Mesenchymal stem cell (in vitro differentiated cells and primary cell): Measurements from ENCODE around the gene UBE2G1. TPM values are rescaled to one million over a fixed set of nuclear protein-coding genes. Genes with fewer than 3 reads are reported as not detected.

ENCODE experiments used
- DNase-seq: peaks from one replicate; pipeline ENCODE4 v3.0.0-alpha.2; 2013
- H2AFZ ChIP-seq: one replicate; pipeline ENCODE4 v1.6.1; 2013; ENCODE audit warnings: low read depth, mild to moderate bottlenecking, control low read depth, inconsistent platforms, low read length, moderate library complexity
- H2AK5ac ChIP-seq: 2 replicates; pipeline ENCODE4 v1.6.1; 2013; ENCODE audit warnings: low read length, moderate library complexity, mild to moderate bottlenecking, inconsistent platforms; ENCODE audit not compliant: severe bottlenecking
- H2BK120ac ChIP-seq: one replicate; pipeline ENCODE4 v1.6.1; 2013; ENCODE audit warnings: low read depth, mild to moderate bottlenecking, inconsistent platforms, low read length, moderate library complexity
- H2BK12ac ChIP-seq, 2 experiments: one replicate each; pipeline ENCODE4 v1.6.1; 2013; ENCODE audit warnings: inconsistent platforms in 2 of 2, low read length in 2 of 2, mild to moderate bottlenecking in 2 of 2, moderate library complexity in 2 of 2, control low read depth in 1 of 2
- H2BK15ac ChIP-seq: one replicate; pipeline ENCODE4 v1.6.1; 2013; ENCODE audit warnings: mild to moderate bottlenecking, low read depth, inconsistent platforms; ENCODE audit not compliant: poor library complexity, severe bottlenecking
- H2BK5ac ChIP-seq: 2 replicates; pipeline ENCODE4 v1.6.1; 2013; ENCODE audit warnings: low read depth, mild to moderate bottlenecking, low read length, control low read depth, inconsistent platforms; ENCODE audit not compliant: poor library complexity, severe bottlenecking
- H3K14ac ChIP-seq, 2 experiments: one replicate each; pipeline ENCODE4 v1.6.1; 2013; ENCODE audit warnings: inconsistent platforms in 2 of 2, low read length in 2 of 2, control low read depth in 1 of 2, mild to moderate bottlenecking in 1 of 2, moderate library complexity in 1 of 2
- H3K18ac ChIP-seq, 2 experiments: one replicate each; pipeline ENCODE4 v1.6.1; 2013; ENCODE audit warnings: inconsistent platforms in 2 of 2, low read length in 2 of 2, control low read depth in 1 of 2, low read depth in 1 of 2, mild to moderate bottlenecking in 1 of 2
- H3K23ac ChIP-seq, 2 experiments: one replicate each; pipeline ENCODE4 v1.6.1; 2013; ENCODE audit warnings: inconsistent platforms in 2 of 2, low read length in 2 of 2, mild to moderate bottlenecking in 2 of 2, moderate library complexity in 2 of 2, control low read depth in 1 of 2
- H3K27ac ChIP-seq: 2 replicates; pipeline ENCODE4 v1.5.1; 2013; ENCODE audit warnings: mild to moderate bottlenecking, moderate library complexity, low read length, control low read depth, inconsistent platforms; ENCODE audit not compliant: poor library complexity, severe bottlenecking
- H3K27me3 ChIP-seq, 2 experiments: 2 replicates each; pipeline versions ENCODE4 v1.6.1 to v1.7.0; 2013; ENCODE audit warnings: low read length in 2 of 2, mild to moderate bottlenecking in 2 of 2, moderate library complexity in 2 of 2, control low read depth in 1 of 2, inconsistent platforms in 1 of 2; ENCODE audit not compliant: control insufficient read depth in 1 of 2, insufficient read depth in 1 of 2
- H3K36me3 ChIP-seq, 2 experiments: 2 replicates each; pipeline versions ENCODE4 v1.6.1 to v1.7.0; 2013; ENCODE audit warnings: low read length in 2 of 2, control low read depth in 1 of 2, inconsistent platforms in 1 of 2, low read depth in 1 of 2, mild to moderate bottlenecking in 1 of 2; ENCODE audit not compliant: insufficient read depth in 2 of 2, control insufficient read depth in 1 of 2
- H3K4ac ChIP-seq, 2 experiments: one replicate each; pipeline ENCODE4 v1.6.1; 2013; ENCODE audit warnings: inconsistent platforms in 2 of 2, low read length in 2 of 2, mild to moderate bottlenecking in 2 of 2, moderate library complexity in 2 of 2, control low read depth in 1 of 2, low read depth in 1 of 2
- H3K4me1 ChIP-seq: 2 replicates; pipeline ENCODE4 v1.6.1; 2013; ENCODE audit warnings: low read depth, low read length, control low read depth; ENCODE audit not compliant: control insufficient read depth, insufficient read depth
- H3K4me2 ChIP-seq: 2 replicates; pipeline ENCODE4 v1.6.1; 2013; ENCODE audit warnings: low read length, mild to moderate bottlenecking, inconsistent platforms; ENCODE audit not compliant: poor library complexity, severe bottlenecking
- H3K4me3 ChIP-seq, 2 experiments: 2 replicates each; pipeline versions ENCODE4 v1.5.1 to v1.7.0; 2013; ENCODE audit warnings: low read length in 2 of 2, mild to moderate bottlenecking in 2 of 2, control low read depth in 1 of 2, low read depth in 1 of 2; ENCODE audit not compliant: insufficient read depth in 1 of 2
- H3K79me1 ChIP-seq: replicated peaks from 2 replicates; pipeline ENCODE4 v1.6.1; 2013; ENCODE audit warnings: mild to moderate bottlenecking, control low read depth, low read length, inconsistent platforms; ENCODE audit not compliant: poor library complexity, severe bottlenecking
- H3K9ac ChIP-seq: 2 replicates; pipeline ENCODE4 v1.7.0; 2013; ENCODE audit warnings: mild to moderate bottlenecking, low read length, moderate library complexity
- H3K9me3 ChIP-seq: 2 replicates; pipeline ENCODE4 v1.7.0; 2013; ENCODE audit warnings: mild to moderate bottlenecking, low read length; ENCODE audit not compliant: control insufficient read depth
- H4K8ac ChIP-seq: one replicate; pipeline ENCODE4 v1.6.1; 2013; ENCODE audit warnings: inconsistent platforms, mild to moderate bottlenecking, low read length, moderate library complexity
- H4K91ac ChIP-seq: one replicate; pipeline ENCODE4 v1.6.1; 2013; ENCODE audit warnings: mild to moderate bottlenecking, low read length, inconsistent platforms
- WGBS: methylation state at CpG from one replicate; pipeline ENCODE4 v1.1.7; 2013; ENCODE audit warnings: mixed read lengths; 5-methylcytosine and 5-hydroxymethylcytosine counted together
- small RNA-seq: library from polyadenylated mRNA; stranded (forward); fragments of <200 nt; extraction: miRNeasy Mini kit (QIAGEN cat#:217004); gene quantifications from one replicate; pipeline ENCODE3, GENCODE V24; 2013; ENCODE audit warnings: low read depth

The UBE2G1 gene

GRCh38 chr17:4221163-4221562 is 145.3 kb downstream of the UBE2G1 start:
- Histone ChIP-seq H4K91ac (no peak overlapping the region), H3K27me3 (no peaks in the 10 kb centered on the region), H3K4me3 (peak overlapping the region in 1 of 2 experiments; percentile 59), H3K27ac (no peak overlapping the region), H3K4me2 (no peak overlapping the region), H4K8ac (peak overlapping the region; percentile 87), H3K23ac (no peak overlapping the region), H3K18ac (peak overlapping the region; percentile 7 to 14), H3K4ac (no peak overlapping the region), H3K9ac (peak overlapping the region; percentile 87), H3K14ac (no peak overlapping the region), H3K79me1 (peaks cover 27% of the 10 kb centered on the region), H2BK120ac (no peak overlapping the region), H3K4me1 (no peaks in the 10 kb centered on the region), H2BK12ac (peak overlapping the region in 1 of 2 experiments; percentile 89), H2AK5ac (no peak overlapping the region), H3K36me3 (peaks cover 12 to 27% of the 10 kb centered on the region in 2 experiments), H2BK5ac (no peak overlapping the region), H3K9me3 (no peaks in the 10 kb centered on the region), H2BK15ac (no peak overlapping the region), H2AFZ (no peak overlapping the region)
- WGBS: 76% methylated on average over 4 of the region's 4 CpGs
- DNase-seq: no peak

- 28% methylated on average over 6 of the region's 7 CpGs for WGBS
- no peaks in the 10 kb centered on the region for H3K4me1 ChIP-seq
- H2AFZ ChIP-seq: no peak overlapping the region
These were observed 145.8 kb downstream of the UBE2G1 start for GRCh38 chr17:4220655-4221054.

More at GRCh38 chr17:4220655-4221054, 145.8 kb downstream of the UBE2G1 start:
- DNase-seq: peak; percentile 95
- H4K8ac ChIP-seq: no peak overlapping the region
- H2BK120ac ChIP-seq: no peak overlapping the region
- H3K4ac ChIP-seq: peak overlapping the region in 1 of 2 experiments; percentile 61
- peak overlapping the region in 1 of 2 experiments; percentile 59 for H3K4me3 ChIP-seq
- H2AK5ac ChIP-seq: no peak overlapping the region
- no peak overlapping the region for H2BK15ac ChIP-seq
- no peaks in the 10 kb centered on the region for H3K9me3 ChIP-seq
- no peak overlapping the region for H2BK5ac ChIP-seq
- no peaks in the 10 kb centered on the region for H3K27me3 ChIP-seq
- H3K79me1 ChIP-seq: peaks cover 27% of the 10 kb centered on the region
- peak overlapping the region in 1 of 2 experiments; percentile 28 for H3K18ac ChIP-seq
- no peak overlapping the region for H3K4me2 ChIP-seq
- no peak overlapping the region for H3K27ac ChIP-seq
- no peak overlapping the region for H3K14ac ChIP-seq
- no peak overlapping the region for H3K23ac ChIP-seq
- H4K91ac ChIP-seq: no peak overlapping the region
- H2BK12ac ChIP-seq: no peak overlapping the region
- H3K36me3 ChIP-seq: peaks cover 12 to 28% of the 10 kb centered on the region in 2 experiments
- peak overlapping the region; percentile 87 for H3K9ac ChIP-seq

Small RNA genes within 50 kb of the gene (small RNA-seq; reads per million reads assigned to genes)
- gene RN7SL774P: not detected
